Activated T-cell treated with anti-CD3 and anti-CD28 coated beads, Interleukin-2, amount 50 U/mL, for 72 hours (primary cell): ENCODE results near the gene RPL36. TPM values are rescaled to one million over a fixed set of nuclear protein-coding genes. Genes with fewer than 3 reads are reported as not detected.
A peak's percentile ranks its signal among the peaks of the same experiment; 100 is the strongest.
"Not testable (repeated sequence)": the region's sequence is repeated elsewhere in the genome, so short reads cannot be mapped to it uniquely, and the experiment has no call there.

Experiments used
- ATAC-seq, 2 donors: fragments of 150-1000 bp; cut with Tn5 transposase; replicated peaks in 1 of 2; 2 replicates each; pipeline ENCODE4 v1.10.0; 2021; ENCODE audit warnings: moderate library complexity in 2 of 2, mild to moderate bottlenecking in 1 of 2
- DNase-seq, 2 donors: peaks; one replicate each; pipeline ENCODE4 v3.0.0; 2021 to 2022; ENCODE audit warnings: mixed read lengths in 1 of 2
- H3K27ac Mint-ChIP-seq: one replicate; pipeline ENCODE4 v1.8.0; 2022; ENCODE audit warnings: mild to moderate bottlenecking, moderate library complexity, mixed read lengths
- H3K27me3 Mint-ChIP-seq: one replicate; pipeline ENCODE4 v1.8.0; 2022; ENCODE audit warnings: low read depth, mixed read lengths
- H3K36me3 Mint-ChIP-seq, 2 donors: one replicate each; pipeline ENCODE4 v1.8.0; 2022; ENCODE audit warnings: mixed read lengths in 2 of 2, mild to moderate bottlenecking in 1 of 2; ENCODE audit not compliant: insufficient read depth in 2 of 2
- H3K4me1 Mint-ChIP-seq: one replicate; pipeline ENCODE4 v1.8.0; 2022; ENCODE audit warnings: low read depth, mixed read lengths
- H3K4me3 Mint-ChIP-seq, 2 donors: one replicate each; pipeline ENCODE4 v1.8.0; 2022; ENCODE audit warnings: mild to moderate bottlenecking in 2 of 2, mixed read lengths in 2 of 2, moderate library complexity in 2 of 2
- H3K9me3 Mint-ChIP-seq, 2 donors: one replicate each; pipeline ENCODE4 v1.8.0; 2022; ENCODE audit warnings: mixed read lengths in 2 of 2
- total RNA-seq, 2 donors: library from RNA; stranded (reverse); gene quantifications; one replicate each; pipeline ENCODE4 v1.2.3, GENCODE V29; 2022

The RPL36 gene
- total RNA-seq, 2 donors from 2014 or later = 1,272 to 1,302 TPM

GRCh38 chr19:5687360-5688198 lies 2.5 kb upstream of the RPL36 start:
- Mint-ChIP-seq H3K4me1 (peaks cover 40% of the 10 kb centered on the region), H3K27ac (peak overlapping the region; percentile 19), H3K36me3 (peaks cover 4 to 11% of the 10 kb centered on the region in 2 donors)

GRCh38 chr19:5688262-5688881 lies 1.7 kb upstream of the RPL36 start:
- not testable (repeated sequence) for DNase-seq
- peak overlapping the region; percentile 83 for H3K27ac Mint-ChIP-seq

More at GRCh38 chr19:5687360-5688198, 2.5 kb upstream of the RPL36 start:
- Mint-ChIP-seq H3K9me3 (no peaks in the 10 kb centered on the region), H3K4me3 (peak overlapping the region; percentile 85 to 88), H3K27me3 (no peaks in the 10 kb centered on the region)
- DNase-seq (no peak), ATAC-seq (no peak)

GRCh38 chr19:5690955-5691821 lies 1.1 kb downstream of the RPL36 start:
- H3K27me3 Mint-ChIP-seq = no peaks in the 10 kb centered on the region
- no peaks in the 10 kb centered on the region for H3K9me3 Mint-ChIP-seq
- H3K36me3 Mint-ChIP-seq = peaks cover 8 to 15% of the 10 kb centered on the region in 2 donors
- peak overlapping the region; percentile 93 for H3K27ac Mint-ChIP-seq
- H3K4me3 Mint-ChIP-seq = peak overlapping the region; percentile 95 to 99
- peak in 1 of 2 donors; percentile 1 for ATAC-seq
- DNase-seq = peak; percentile 59 to 69
- peaks cover 43% of the 10 kb centered on the region for H3K4me1 Mint-ChIP-seq

More at GRCh38 chr19:5688262-5688881, 1.7 kb upstream of the RPL36 start:
- Mint-ChIP-seq H3K4me3 (peak overlapping the region; percentile 75 to 76), H3K4me1 (peaks cover 44% of the 10 kb centered on the region), H3K36me3 (peaks cover 4 to 12% of the 10 kb centered on the region in 2 donors)
- not testable (repeated sequence) for ATAC-seq, H3K27me3 Mint-ChIP-seq, H3K9me3 Mint-ChIP-seq

- Mint-ChIP-seq H3K27me3 (no peaks in the 10 kb centered on the region), H3K4me3 (peak overlapping the region; percentile 95 to 99), H3K27ac (peak overlapping the region; percentile 83), H3K4me1 (peaks cover 38% of the 10 kb centered on the region), H3K9me3 (no peaks in the 10 kb centered on the region), H3K36me3 (peaks cover 8 to 15% of the 10 kb centered on the region in 2 donors)
- DNase-seq = peak; percentile 31
- no peak for ATAC-seq
Measured at GRCh38 chr19:5691822-5692722, 2.0 kb downstream of the RPL36 start.

GRCh38 chr19:5692723-5693194 lies 2.7 kb downstream of the RPL36 start:
- Mint-ChIP-seq H3K27ac (peak overlapping the region; percentile 83), H3K9me3 (no peaks in the 10 kb centered on the region), H3K4me1 (peaks cover 38% of the 10 kb centered on the region), H3K27me3 (no peaks in the 10 kb centered on the region), H3K36me3 (peaks cover 8 to 15% of the 10 kb centered on the region in 2 donors), H3K4me3 (peak overlapping the region; percentile 95 to 99)
- no peak for ATAC-seq
- DNase-seq = no peak

- ATAC-seq (no peak), DNase-seq (peak in 1 of 2 donors; percentile 20)
- Mint-ChIP-seq H3K9me3 (no peaks in the 10 kb centered on the region), H3K27ac (peak overlapping the region; percentile 83), H3K36me3 (peaks cover 8 to 15% of the 10 kb centered on the region in 2 donors), H3K4me3 (peak overlapping the region; percentile 11 to 99), H3K4me1 (peaks cover 33% of the 10 kb centered on the region), H3K27me3 (no peaks in the 10 kb centered on the region)
Measured at GRCh38 chr19:5693195-5694166, 3.4 kb downstream of the RPL36 start.

GRCh38 chr19:5694167-5694955 lies 4.3 kb downstream of the RPL36 start:
- no peak for DNase-seq
- H3K27ac Mint-ChIP-seq = peak overlapping the region; percentile 63
- no peak for ATAC-seq
- H3K4me1 Mint-ChIP-seq = peaks cover 33% of the 10 kb centered on the region
- H3K9me3 Mint-ChIP-seq = no peaks in the 10 kb centered on the region
- peaks cover 8 to 15% of the 10 kb centered on the region in 2 donors for H3K36me3 Mint-ChIP-seq
- H3K27me3 Mint-ChIP-seq = no peaks in the 10 kb centered on the region
- H3K4me3 Mint-ChIP-seq = peak overlapping the region; percentile 54 to 59

- DNase-seq = no peak
- no peak for ATAC-seq
- H3K9me3 Mint-ChIP-seq = no peaks in the 10 kb centered on the region
- H3K4me1 Mint-ChIP-seq = peaks cover 27% of the 10 kb centered on the region
- peak overlapping the region; percentile 24 for H3K27ac Mint-ChIP-seq
- peaks cover 8 to 15% of the 10 kb centered on the region in 2 donors for H3K36me3 Mint-ChIP-seq
- H3K4me3 Mint-ChIP-seq = peak overlapping the region in 1 of 2 donors; percentile 11
- H3K27me3 Mint-ChIP-seq = no peaks in the 10 kb centered on the region
Measured at GRCh38 chr19:5694956-5695648, 5.0 kb downstream of the RPL36 start.

- no peak overlapping the region for H3K4me3 Mint-ChIP-seq
- no peak for ATAC-seq
- no peak for DNase-seq
- peaks cover 4 to 11% of the 10 kb centered on the region in 2 donors for H3K36me3 Mint-ChIP-seq
- H3K27ac Mint-ChIP-seq = peak overlapping the region; percentile 24
- H3K27me3 Mint-ChIP-seq = no peaks in the 10 kb centered on the region
- H3K4me1 Mint-ChIP-seq = peaks cover 21% of the 10 kb centered on the region
- H3K9me3 Mint-ChIP-seq = no peaks in the 10 kb centered on the region
Measured at GRCh38 chr19:5695649-5696195, 5.6 kb downstream of the RPL36 start.
